WTC11 (cell line): ENCODE results near the gene CFAP221. TPM values are rescaled to one million over a fixed set of nuclear protein-coding genes. Genes with fewer than 3 reads are reported as not detected.

Experiments used
- ATAC-seq: fragments of 200-7000 bp; cut with Tn5 transposase; 2 replicates; pipeline ENCODE4 v1.10.0; 2021; ENCODE audit warnings: mild to moderate bottlenecking, moderate library complexity
- CTCF ChIA-PET: fragments of 300-600 bp; sonication (Branson Sonifier 250); formaldehyde crosslinking; loops from one replicate; lab custom pipeline; 2021; ENCODE audit warnings: antibody characterized with exemption; lab: Charles Lee
- POLR2A ChIA-PET: fragments of 350-600 bp; sonication (Branson Sonifier 250); formaldehyde crosslinking; loops from one replicate; lab custom pipeline; 2021; ENCODE audit warnings: antibody characterized with exemption; lab: Charles Lee
- DNase-seq: peaks from one replicate; pipeline ENCODE4 v3.0.0; 2021; ENCODE audit warnings: low spot score
- H3K27ac Mint-ChIP-seq: 2 replicates; pipeline ENCODE4 v1.8.0; 2021; ENCODE audit warnings: mixed read lengths
- H3K27me3 Mint-ChIP-seq: 2 replicates; pipeline ENCODE4 v1.8.0; 2021; ENCODE audit warnings: low read depth, mild to moderate bottlenecking, moderate library complexity, mixed read lengths
- H3K36me3 Mint-ChIP-seq: 2 replicates; pipeline ENCODE4 v1.8.0; 2021; ENCODE audit warnings: mixed read lengths
- H3K4me1 Mint-ChIP-seq: 2 replicates; pipeline ENCODE4 v1.8.0; 2022; ENCODE audit warnings: mixed read lengths
- H3K4me3 Mint-ChIP-seq: 2 replicates; pipeline ENCODE4 v1.8.0; 2021; ENCODE audit warnings: mild to moderate bottlenecking, moderate library complexity, mixed read lengths
- H3K9me3 Mint-ChIP-seq: 2 replicates; pipeline ENCODE4 v1.8.0; 2021; ENCODE audit warnings: mixed read lengths
- ATF1 ChIP-seq: sonication (generic); formaldehyde crosslinking; IDR thresholded peaks from 2 replicates; pipeline ENCODE4 v1.8.1; 2023; ENCODE audit warnings: mild to moderate bottlenecking, moderate library complexity, missing genetic modification reagents
- ELF4 ChIP-seq: sonication (generic); formaldehyde crosslinking; IDR thresholded peaks from 2 replicates; pipeline ENCODE4 v1.8.1; 2022; ENCODE audit warnings: low read depth, mild to moderate bottlenecking, moderate library complexity, missing genetic modification reagents
- FOXK1 ChIP-seq: sonication (generic); formaldehyde crosslinking; IDR thresholded peaks from 2 replicates; pipeline ENCODE4 v1.8.0; 2022; ENCODE audit warnings: mild to moderate bottlenecking, moderate library complexity, missing genetic modification reagents
- FOXP1 ChIP-seq: sonication (generic); formaldehyde crosslinking; IDR thresholded peaks from 2 replicates; pipeline ENCODE4 v1.8.0; 2022; ENCODE audit warnings: missing genetic modification reagents, mild to moderate bottlenecking, moderate library complexity, borderline replicate concordance
- GABPB1 ChIP-seq: sonication (generic); formaldehyde crosslinking; IDR thresholded peaks from 2 replicates; pipeline ENCODE4 v1.8.1; 2023; ENCODE audit warnings: mild to moderate bottlenecking, missing genetic modification reagents
- GTF2I ChIP-seq: fragments of 250-450 bp; sonication (Bioruptor Pico); conservative IDR thresholded peaks from 2 replicates; pipeline ENCODE4 v1.4.0; 2021; ENCODE audit warnings: mild to moderate bottlenecking
- NFYB ChIP-seq: sonication (generic); formaldehyde crosslinking; conservative IDR thresholded peaks from 2 replicates; pipeline ENCODE4 v1.8.0; 2022; ENCODE audit warnings: low read depth, missing genetic modification reagents
- RORB ChIP-seq: fragments of 250-450 bp; sonication (Bioruptor Pico); IDR thresholded peaks from 2 replicates; pipeline ENCODE4 v1.9.0; 2021; ENCODE audit warnings: mild to moderate bottlenecking
- SOX15 ChIP-seq: fragments of 250-450 bp; sonication (Bioruptor Pico); IDR thresholded peaks from 2 replicates; pipeline ENCODE4 v1.9.0; 2021; ENCODE audit warnings: mild to moderate bottlenecking
- TEAD4 ChIP-seq: sonication (generic); formaldehyde crosslinking; IDR thresholded peaks from 2 replicates; pipeline ENCODE4 v1.8.0; 2022; ENCODE audit warnings: mild to moderate bottlenecking, missing genetic modification reagents
- TP53 ChIP-seq: sonication (generic); formaldehyde crosslinking; IDR thresholded peaks from 2 replicates; pipeline ENCODE4 v1.8.1; 2023; ENCODE audit warnings: mild to moderate bottlenecking, missing genetic modification reagents
- ZNF121 ChIP-seq: sonication (generic); formaldehyde crosslinking; IDR thresholded peaks from 2 replicates; pipeline ENCODE4 v1.8.0; 2023; ENCODE audit warnings: missing genetic modification reagents
- ZNF138 ChIP-seq: sonication (generic); formaldehyde crosslinking; conservative IDR thresholded peaks from 2 replicates; pipeline ENCODE4 v1.8.1; 2022; ENCODE audit warnings: mild to moderate bottlenecking, moderate library complexity, missing genetic modification reagents
- ZNF423 ChIP-seq: fragments of 250-450 bp; sonication (Bioruptor Pico); IDR thresholded peaks from 2 replicates; pipeline ENCODE4 v2.1.2; 2022; ENCODE audit warnings: mild to moderate bottlenecking, moderate library complexity
- ZNF671 ChIP-seq: fragments of 250-450 bp; sonication (Bioruptor Pico); IDR thresholded peaks from 2 replicates; pipeline ENCODE4 v1.8.0; 2021; ENCODE audit warnings: mild to moderate bottlenecking
- total RNA-seq: library from RNA; stranded (reverse); gene quantifications from 3 replicates; pipeline ENCODE4 v1.2.3, GENCODE V29; 2021
- TF ChIP-seq, protein P1 (sequence below): sonication (generic); formaldehyde crosslinking; IDR thresholded peaks from 2 replicates; pipeline ENCODE4 v1.8.0; 2022; ENCODE audit warnings: mild to moderate bottlenecking, missing genetic modification reagents
- TF ChIP-seq, protein P2 (sequence below): sonication (generic); formaldehyde crosslinking; IDR thresholded peaks from 2 replicates; pipeline ENCODE4 v1.8.1; 2023; ENCODE audit warnings: mild to moderate bottlenecking, missing genetic modification reagents
- TF ChIP-seq, protein P3 (sequence below): sonication (generic); formaldehyde crosslinking; IDR thresholded peaks from 2 replicates; pipeline ENCODE4 v1.8.1; 2023; ENCODE audit warnings: mild to moderate bottlenecking, missing genetic modification reagents
- TF ChIP-seq, protein P4 (sequence below): sonication (generic); formaldehyde crosslinking; IDR thresholded peaks from 2 replicates; pipeline ENCODE4 v1.8.0; 2022; ENCODE audit warnings: missing genetic modification reagents
- TF ChIP-seq, protein P5 (sequence below): fragments of 250-450 bp; sonication (Bioruptor Pico); conservative IDR thresholded peaks from 2 replicates; pipeline ENCODE4 v1.9.0; 2021; ENCODE audit warnings: mild to moderate bottlenecking
- TF ChIP-seq, protein P6 (sequence below): fragments of 250-450 bp; sonication (Bioruptor Pico); IDR thresholded peaks from 2 replicates; pipeline ENCODE4 v1.8.0; 2021; ENCODE audit warnings: mild to moderate bottlenecking
- TF ChIP-seq, protein P7 (sequence below): fragments of 200-600 bp; IDR thresholded peaks from 2 replicates; pipeline ENCODE4 v1.8.0; 2022; ENCODE audit warnings: antibody characterized with exemption

CFAP221 gene
- total RNA-seq, 1 experiment from 2014 or later: 0.35 TPM

DNA sequence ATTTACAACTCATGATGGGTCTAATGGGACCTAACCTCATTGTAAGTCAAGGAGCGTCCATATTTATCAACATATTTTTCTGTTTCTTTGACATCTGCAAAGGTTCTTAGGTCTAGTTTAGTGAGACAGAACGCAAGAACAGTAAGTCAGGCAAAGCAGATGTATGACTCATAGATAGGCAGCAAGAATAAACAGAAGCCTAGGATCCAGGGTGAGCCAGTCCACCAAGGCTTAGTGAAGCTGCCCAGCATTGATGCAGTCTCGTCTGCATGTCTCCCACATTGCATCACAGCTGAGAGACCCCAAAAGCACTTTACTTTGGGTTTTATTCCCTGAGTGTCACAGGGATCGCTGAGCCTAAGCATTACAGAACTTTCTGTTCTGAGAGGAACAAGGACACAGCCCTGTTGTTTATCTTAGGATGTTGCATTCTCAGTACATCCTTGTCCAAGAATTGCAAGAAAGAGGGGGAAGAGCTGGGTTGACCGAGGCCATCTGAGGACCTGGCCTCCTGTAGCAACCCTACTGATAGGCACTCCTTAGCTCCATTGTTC is 105.2 kb downstream of the CFAP221 start:
- TF ChIP-seq ELF4 (CRISPR knock-in tag) (no peak), FOXK1 (no peak), FOXP1 (no peak), NFYB (no peak), GABPB1 (CRISPR knock-in tag) (no peak), ZNF423 (CRISPR knock-in tag) (no peak), ATF1 (CRISPR knock-in tag) (no peak), RORB (CRISPR knock-in tag) (no peak), GTF2I (CRISPR knock-in tag) (no peak)
- TF ChIP-seq, protein P1, sequence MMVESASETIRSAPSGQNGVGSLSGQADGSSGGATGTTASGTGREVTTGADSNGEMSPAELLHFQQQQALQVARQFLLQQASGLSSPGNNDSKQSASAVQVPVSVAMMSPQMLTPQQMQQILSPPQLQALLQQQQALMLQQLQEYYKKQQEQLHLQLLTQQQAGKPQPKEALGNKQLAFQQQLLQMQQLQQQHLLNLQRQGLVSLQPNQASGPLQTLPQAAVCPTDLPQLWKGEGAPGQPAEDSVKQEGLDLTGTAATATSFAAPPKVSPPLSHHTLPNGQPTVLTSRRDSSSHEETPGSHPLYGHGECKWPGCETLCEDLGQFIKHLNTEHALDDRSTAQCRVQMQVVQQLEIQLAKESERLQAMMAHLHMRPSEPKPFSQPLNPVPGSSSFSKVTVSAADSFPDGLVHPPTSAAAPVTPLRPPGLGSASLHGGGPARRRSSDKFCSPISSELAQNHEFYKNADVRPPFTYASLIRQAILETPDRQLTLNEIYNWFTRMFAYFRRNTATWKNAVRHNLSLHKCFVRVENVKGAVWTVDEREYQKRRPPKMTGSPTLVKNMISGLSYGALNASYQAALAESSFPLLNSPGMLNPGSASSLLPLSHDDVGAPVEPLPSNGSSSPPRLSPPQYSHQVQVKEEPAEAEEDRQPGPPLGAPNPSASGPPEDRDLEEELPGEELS (CRISPR knock-in tag): no peak
- TF ChIP-seq, protein P2, sequence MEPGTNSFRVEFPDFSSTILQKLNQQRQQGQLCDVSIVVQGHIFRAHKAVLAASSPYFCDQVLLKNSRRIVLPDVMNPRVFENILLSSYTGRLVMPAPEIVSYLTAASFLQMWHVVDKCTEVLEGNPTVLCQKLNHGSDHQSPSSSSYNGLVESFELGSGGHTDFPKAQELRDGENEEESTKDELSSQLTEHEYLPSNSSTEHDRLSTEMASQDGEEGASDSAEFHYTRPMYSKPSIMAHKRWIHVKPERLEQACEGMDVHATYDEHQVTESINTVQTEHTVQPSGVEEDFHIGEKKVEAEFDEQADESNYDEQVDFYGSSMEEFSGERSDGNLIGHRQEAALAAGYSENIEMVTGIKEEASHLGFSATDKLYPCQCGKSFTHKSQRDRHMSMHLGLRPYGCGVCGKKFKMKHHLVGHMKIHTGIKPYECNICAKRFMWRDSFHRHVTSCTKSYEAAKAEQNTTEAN: no peak
- TF ChIP-seq, protein P3, sequence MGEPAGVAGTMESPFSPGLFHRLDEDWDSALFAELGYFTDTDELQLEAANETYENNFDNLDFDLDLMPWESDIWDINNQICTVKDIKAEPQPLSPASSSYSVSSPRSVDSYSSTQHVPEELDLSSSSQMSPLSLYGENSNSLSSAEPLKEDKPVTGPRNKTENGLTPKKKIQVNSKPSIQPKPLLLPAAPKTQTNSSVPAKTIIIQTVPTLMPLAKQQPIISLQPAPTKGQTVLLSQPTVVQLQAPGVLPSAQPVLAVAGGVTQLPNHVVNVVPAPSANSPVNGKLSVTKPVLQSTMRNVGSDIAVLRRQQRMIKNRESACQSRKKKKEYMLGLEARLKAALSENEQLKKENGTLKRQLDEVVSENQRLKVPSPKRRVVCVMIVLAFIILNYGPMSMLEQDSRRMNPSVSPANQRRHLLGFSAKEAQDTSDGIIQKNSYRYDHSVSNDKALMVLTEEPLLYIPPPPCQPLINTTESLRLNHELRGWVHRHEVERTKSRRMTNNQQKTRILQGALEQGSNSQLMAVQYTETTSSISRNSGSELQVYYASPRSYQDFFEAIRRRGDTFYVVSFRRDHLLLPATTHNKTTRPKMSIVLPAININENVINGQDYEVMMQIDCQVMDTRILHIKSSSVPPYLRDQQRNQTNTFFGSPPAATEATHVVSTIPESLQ (CRISPR knock-in tag): no peak
- TF ChIP-seq, protein P4, sequence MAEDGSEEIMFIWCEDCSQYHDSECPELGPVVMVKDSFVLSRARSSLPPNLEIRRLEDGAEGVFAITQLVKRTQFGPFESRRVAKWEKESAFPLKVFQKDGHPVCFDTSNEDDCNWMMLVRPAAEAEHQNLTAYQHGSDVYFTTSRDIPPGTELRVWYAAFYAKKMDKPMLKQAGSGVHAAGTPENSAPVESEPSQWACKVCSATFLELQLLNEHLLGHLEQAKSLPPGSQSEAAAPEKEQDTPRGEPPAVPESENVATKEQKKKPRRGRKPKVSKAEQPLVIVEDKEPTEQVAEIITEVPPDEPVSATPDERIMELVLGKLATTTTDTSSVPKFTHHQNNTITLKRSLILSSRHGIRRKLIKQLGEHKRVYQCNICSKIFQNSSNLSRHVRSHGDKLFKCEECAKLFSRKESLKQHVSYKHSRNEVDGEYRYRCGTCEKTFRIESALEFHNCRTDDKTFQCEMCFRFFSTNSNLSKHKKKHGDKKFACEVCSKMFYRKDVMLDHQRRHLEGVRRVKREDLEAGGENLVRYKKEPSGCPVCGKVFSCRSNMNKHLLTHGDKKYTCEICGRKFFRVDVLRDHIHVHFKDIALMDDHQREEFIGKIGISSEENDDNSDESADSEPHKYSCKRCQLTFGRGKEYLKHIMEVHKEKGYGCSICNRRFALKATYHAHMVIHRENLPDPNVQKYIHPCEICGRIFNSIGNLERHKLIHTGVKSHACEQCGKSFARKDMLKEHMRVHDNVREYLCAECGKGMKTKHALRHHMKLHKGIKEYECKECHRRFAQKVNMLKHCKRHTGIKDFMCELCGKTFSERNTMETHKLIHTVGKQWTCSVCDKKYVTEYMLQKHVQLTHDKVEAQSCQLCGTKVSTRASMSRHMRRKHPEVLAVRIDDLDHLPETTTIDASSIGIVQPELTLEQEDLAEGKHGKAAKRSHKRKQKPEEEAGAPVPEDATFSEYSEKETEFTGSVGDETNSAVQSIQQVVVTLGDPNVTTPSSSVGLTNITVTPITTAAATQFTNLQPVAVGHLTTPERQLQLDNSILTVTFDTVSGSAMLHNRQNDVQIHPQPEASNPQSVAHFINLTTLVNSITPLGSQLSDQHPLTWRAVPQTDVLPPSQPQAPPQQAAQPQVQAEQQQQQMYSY (CRISPR knock-in tag): no peak
- Mint-ChIP-seq H3K27ac (no peak overlapping the region), H3K36me3 (no peaks in the 10 kb centered on the region), H3K9me3 (peaks cover 4% of the 10 kb centered on the region; the same call in 1 of the 2 replicates), H3K27me3 (no peaks in the 10 kb centered on the region; the same call in 1 of the 2 replicates), H3K4me1 (peaks cover 13% of the 10 kb centered on the region; the same call in 1 of the 2 replicates), H3K4me3 (no peak overlapping the region)
- DNase-seq (no peak), ATAC-seq (no peak)
- POLR2A ChIA-PET: no interaction called here
- CTCF ChIA-PET: interaction anchor here (1.5 kb wide), 1 partner anchor 10 kb away, joined by 4 read pairs; no protein-coding TSS in a partner anchor

DNA sequence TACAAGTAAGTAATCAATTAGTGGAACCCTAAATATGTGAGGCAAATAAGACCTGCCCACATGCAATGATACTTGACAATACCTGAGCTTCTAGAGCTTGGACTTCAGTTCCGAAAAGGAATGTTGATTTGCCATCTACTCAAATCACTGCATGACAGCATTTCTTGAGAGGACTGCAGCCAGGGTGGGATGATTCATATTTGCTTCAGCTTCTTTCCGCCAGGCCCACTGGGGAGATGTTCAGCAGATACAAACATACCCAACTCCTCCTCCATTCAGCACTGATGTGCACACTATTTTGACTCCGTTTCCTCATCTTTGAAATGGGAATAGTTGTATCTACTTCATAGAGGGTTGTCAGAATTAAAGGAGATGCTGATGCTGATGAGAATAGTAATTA is 106.0 kb downstream of the CFAP221 start:
- ChIA-PET POLR2A (interaction anchor here (0.5 kb wide), 1 partner anchor 29 kb away, joined by 3 read pairs; the partner anchor contains the start of gene TMEM177), CTCF (interaction anchor here (1.5 kb wide), 1 partner anchor 10 kb away, joined by 4 read pairs; no protein-coding TSS in a partner anchor)
- H3K36me3 Mint-ChIP-seq: no peaks in the 10 kb centered on the region
- ATAC-seq (no peak), DNase-seq (no peak)
- no peaks in the 10 kb centered on the region; the same call in 1 of the 2 replicates for H3K27me3 Mint-ChIP-seq
- no peak overlapping the region for H3K27ac Mint-ChIP-seq
- H3K4me1 Mint-ChIP-seq: peaks cover 12% of the 10 kb centered on the region; the same call in 1 of the 2 replicates
- no peak overlapping the region for H3K4me3 Mint-ChIP-seq
- peaks cover 4% of the 10 kb centered on the region; the same call in 1 of the 2 replicates for H3K9me3 Mint-ChIP-seq
- TF ChIP-seq, protein P5, sequence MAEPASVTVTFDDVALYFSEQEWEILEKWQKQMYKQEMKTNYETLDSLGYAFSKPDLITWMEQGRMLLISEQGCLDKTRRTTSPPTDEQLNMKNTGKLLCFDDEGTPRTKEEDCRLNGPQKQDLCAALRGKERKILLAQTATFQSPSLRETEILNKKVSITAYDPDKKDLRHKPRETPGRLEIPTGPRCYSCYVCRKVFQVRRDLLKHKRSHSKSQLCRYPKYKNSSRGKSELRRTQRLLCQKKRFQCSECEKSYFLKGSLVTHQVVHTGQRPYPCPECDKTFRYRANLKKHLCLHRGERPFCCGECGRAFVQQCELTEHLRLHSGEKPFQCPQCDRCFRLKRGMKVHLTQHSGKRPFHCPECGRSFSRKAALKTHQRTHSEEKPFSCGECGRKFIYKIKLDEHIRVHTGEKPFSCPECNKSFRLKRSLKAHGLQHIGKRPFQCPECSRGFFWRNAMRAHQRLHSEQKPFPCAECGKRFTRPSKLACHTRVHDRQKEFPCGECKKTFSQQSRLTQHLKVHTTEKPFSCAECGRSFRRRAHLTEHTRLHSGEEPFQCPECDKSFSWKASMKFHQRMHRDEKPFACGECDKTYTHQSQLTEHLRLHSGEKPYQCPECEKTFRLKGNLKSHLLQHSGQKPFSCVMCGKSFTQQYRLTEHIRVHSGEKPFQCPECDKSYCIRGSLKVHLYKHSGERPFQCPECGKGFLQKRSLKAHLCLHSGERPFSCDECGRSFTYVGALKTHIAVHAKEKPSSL (CRISPR knock-in tag): no peak
- TF ChIP-seq FOXK1 (no peak), ZNF121 (CRISPR knock-in tag) (no peak), TP53 (no peak), ZNF671 (CRISPR knock-in tag) (no peak), FOXP1 (no peak), ZNF138 (CRISPR knock-in tag) (no peak), SOX15 (CRISPR knock-in tag) (no peak), TEAD4 (CRISPR knock-in tag) (no peak)
- TF ChIP-seq, protein P6, sequence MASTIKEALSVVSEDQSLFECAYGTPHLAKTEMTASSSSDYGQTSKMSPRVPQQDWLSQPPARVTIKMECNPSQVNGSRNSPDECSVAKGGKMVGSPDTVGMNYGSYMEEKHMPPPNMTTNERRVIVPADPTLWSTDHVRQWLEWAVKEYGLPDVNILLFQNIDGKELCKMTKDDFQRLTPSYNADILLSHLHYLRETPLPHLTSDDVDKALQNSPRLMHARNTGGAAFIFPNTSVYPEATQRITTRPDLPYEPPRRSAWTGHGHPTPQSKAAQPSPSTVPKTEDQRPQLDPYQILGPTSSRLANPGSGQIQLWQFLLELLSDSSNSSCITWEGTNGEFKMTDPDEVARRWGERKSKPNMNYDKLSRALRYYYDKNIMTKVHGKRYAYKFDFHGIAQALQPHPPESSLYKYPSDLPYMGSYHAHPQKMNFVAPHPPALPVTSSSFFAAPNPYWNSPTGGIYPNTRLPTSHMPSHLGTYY (CRISPR knock-in tag): no peak
- TF ChIP-seq, protein P7, sequence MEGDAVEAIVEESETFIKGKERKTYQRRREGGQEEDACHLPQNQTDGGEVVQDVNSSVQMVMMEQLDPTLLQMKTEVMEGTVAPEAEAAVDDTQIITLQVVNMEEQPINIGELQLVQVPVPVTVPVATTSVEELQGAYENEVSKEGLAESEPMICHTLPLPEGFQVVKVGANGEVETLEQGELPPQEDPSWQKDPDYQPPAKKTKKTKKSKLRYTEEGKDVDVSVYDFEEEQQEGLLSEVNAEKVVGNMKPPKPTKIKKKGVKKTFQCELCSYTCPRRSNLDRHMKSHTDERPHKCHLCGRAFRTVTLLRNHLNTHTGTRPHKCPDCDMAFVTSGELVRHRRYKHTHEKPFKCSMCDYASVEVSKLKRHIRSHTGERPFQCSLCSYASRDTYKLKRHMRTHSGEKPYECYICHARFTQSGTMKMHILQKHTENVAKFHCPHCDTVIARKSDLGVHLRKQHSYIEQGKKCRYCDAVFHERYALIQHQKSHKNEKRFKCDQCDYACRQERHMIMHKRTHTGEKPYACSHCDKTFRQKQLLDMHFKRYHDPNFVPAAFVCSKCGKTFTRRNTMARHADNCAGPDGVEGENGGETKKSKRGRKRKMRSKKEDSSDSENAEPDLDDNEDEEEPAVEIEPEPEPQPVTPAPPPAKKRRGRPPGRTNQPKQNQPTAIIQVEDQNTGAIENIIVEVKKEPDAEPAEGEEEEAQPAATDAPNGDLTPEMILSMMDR: no peak
